GM19467 (cell line): ENCODE data around the gene HBD.
"Not testable (repeated sequence)": the region's sequence is repeated elsewhere in the genome, so short reads cannot be mapped to it uniquely, and the experiment has no call there.

ENCODE experiments used
- ATAC-seq: cut with Tn5 transposase; IDR thresholded peaks from one replicate; pipeline ENCODE4 v1.9.1; 2021; ENCODE audit warnings: mild to moderate bottlenecking, moderate library complexity; ENCODE audit not compliant: unreplicated experiment

Gene HBD

GRCh38 chr11:5254023-5254422, 19.7 kb upstream of the HBD start:
- not testable (repeated sequence) for ATAC-seq

GRCh38 chr11:5253440-5253839, 19.2 kb upstream of the HBD start:
- ATAC-seq: not testable (repeated sequence)

GRCh38 chr11:5252919-5253265, 18.6 kb upstream of the HBD start:
- no peak for ATAC-seq

- ATAC-seq: no peak
Measured at GRCh38 chr11:5252192-5252918, 18.1 kb upstream of the HBD start.

GRCh38 chr11:5251746-5252145, 17.5 kb upstream of the HBD start:
- ATAC-seq: no peak

- no peak for ATAC-seq
Measured at GRCh38 chr11:5250543-5251204, 16.4 kb upstream of the HBD start.

- ATAC-seq: not testable (repeated sequence)
Measured at GRCh38 chr11:5249807-5250396, 15.6 kb upstream of the HBD start, which contains the start of gene HBG1. Gene HBG1, minus strand, starts transcription at chr11:5249857. Its CDS starts 53 bp downstream, at chr11:5249804.

GRCh38 chr11:5248498-5248897, 14.2 kb upstream of the HBD start:
- ATAC-seq: not testable (repeated sequence)

GRCh38 chr11:5247472-5248192, 13.3 kb upstream of the HBD start:
- no peak for ATAC-seq

GRCh38 chr11:5246772-5247471, 12.6 kb upstream of the HBD start:
- no peak for ATAC-seq

- ATAC-seq: no peak
Measured at GRCh38 chr11:5245155-5245554, 10.9 kb upstream of the HBD start.

GRCh38 chr11:5243816-5244180, 9.5 kb upstream of the HBD start:
- no peak for ATAC-seq

GRCh38 chr11:5242933-5243815, 8.9 kb upstream of the HBD start:
- peak; percentile 83 for ATAC-seq

- no peak for ATAC-seq
Measured at GRCh38 chr11:5242208-5242607, 7.9 kb upstream of the HBD start.

GRCh38 chr11:5241458-5241857, 7.2 kb upstream of the HBD start:
- ATAC-seq: no peak

- no peak for ATAC-seq
Measured at GRCh38 chr11:5240458-5240857, 6.2 kb upstream of the HBD start.

GRCh38 chr11:5240056-5240455, 5.8 kb upstream of the HBD start:
- ATAC-seq: no peak

- no peak for ATAC-seq
Measured at GRCh38 chr11:5239046-5239445, 4.8 kb upstream of the HBD start.

GRCh38 chr11:5238486-5238885, 4.2 kb upstream of the HBD start:
- ATAC-seq: no peak

- ATAC-seq: no peak
Measured at GRCh38 chr11:5237420-5237819, 3.1 kb upstream of the HBD start.
